Prostate gland (tissue), 2 donors: ENCODE data around the gene PLA2G2D.

Experiments used
- POLR2A ChIP-seq: fragments of 450-650 bp; IDR thresholded peaks from one replicate; pipeline ENCODE4 v1.6.1; 2016; ENCODE audit warnings: antibody characterized with exemption, mild to moderate bottlenecking
- TF ChIP-seq, protein P1 (sequence below), 4 experiments: fragments of 200-600 bp in 2 of 4; fragments of 450-650 bp in 2 of 4; sonication (generic) in 2 of 4; IDR thresholded peaks; 1 replicate in 3 of 4; 2 replicates in 1 of 4; pipeline ENCODE4 v1.5.1; 2016 to 2019; ENCODE audit warnings: antibody characterized with exemption in 4 of 4, mild to moderate bottlenecking in 2 of 4, moderate library complexity in 2 of 4

DNA sequence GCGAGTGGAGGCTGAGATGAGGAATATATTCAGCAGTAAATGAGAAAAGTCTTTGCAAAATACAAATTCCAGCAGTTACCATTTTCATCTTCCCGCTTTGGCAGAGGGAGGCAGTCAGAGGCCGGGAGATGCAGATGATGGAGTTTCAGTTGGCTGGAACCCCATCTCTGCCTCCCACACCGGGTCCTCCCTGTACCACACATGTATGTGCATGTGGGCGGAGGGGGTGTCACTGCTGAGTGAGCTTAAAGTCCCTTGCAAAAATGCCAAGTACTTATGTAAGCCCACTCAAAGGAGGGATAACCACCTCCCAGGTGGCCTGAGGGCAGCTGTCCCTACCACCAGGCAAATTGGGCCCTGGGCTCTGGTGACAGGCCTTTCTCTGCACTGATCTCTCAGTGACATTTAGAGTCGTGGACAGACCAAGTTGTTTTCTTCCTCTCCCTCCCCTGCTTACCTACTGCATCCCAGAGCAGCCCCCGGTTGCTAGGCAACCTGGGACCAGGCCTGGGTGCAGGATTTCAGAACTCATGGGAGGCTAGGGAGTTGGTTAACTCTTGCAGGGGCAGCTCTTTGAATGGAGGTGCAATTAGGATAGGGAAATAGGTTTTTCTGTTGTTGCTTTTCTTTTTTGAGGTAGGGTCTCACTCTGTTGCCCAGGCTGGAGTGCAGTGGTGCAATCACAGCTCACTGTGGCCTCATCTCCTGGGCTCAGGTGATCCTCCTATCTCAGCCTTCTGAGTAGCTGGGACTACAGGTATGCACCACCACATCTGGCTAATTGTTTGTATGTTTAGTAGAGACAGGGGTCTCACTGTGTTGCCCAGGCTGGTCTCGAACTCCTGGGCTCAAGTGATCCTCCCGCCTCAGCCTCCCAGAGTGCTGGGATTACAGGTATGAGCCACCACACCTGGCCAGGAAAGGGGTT is 49.5 kb upstream of the PLA2G2D start:
- no peak for TF ChIP-seq POLR2A
- TF ChIP-seq, protein P1, sequence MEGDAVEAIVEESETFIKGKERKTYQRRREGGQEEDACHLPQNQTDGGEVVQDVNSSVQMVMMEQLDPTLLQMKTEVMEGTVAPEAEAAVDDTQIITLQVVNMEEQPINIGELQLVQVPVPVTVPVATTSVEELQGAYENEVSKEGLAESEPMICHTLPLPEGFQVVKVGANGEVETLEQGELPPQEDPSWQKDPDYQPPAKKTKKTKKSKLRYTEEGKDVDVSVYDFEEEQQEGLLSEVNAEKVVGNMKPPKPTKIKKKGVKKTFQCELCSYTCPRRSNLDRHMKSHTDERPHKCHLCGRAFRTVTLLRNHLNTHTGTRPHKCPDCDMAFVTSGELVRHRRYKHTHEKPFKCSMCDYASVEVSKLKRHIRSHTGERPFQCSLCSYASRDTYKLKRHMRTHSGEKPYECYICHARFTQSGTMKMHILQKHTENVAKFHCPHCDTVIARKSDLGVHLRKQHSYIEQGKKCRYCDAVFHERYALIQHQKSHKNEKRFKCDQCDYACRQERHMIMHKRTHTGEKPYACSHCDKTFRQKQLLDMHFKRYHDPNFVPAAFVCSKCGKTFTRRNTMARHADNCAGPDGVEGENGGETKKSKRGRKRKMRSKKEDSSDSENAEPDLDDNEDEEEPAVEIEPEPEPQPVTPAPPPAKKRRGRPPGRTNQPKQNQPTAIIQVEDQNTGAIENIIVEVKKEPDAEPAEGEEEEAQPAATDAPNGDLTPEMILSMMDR (IDR thresholded peaks at IDR 0.05), result no peak
